ENCODE data around the gene KRT20.

KRT20 gene

DNA sequence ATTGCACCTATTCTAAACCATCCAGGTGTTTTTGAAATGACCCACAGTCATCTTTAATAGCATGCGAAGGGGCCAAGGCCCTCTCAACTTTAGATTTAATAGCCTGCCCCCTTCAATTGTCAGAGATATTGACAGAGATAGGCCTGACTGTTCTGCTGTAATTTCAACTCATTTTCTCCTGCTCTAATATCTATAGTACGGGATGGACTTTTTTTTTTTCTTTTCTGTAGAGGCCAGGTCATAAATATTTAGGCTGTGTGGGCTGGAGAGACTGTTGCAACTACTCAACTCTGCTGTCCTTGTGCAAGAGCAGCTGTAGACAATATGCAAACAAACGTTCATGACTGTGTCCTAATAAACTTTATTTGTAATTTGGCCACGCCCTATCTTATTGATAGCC is 24.7 kb upstream of the KRT20 start:
- no peak overlapping the region for H3K9ac ChIP-seq

GRCh38 chr17:40909351-40909750 is 24.3 kb upstream of the KRT20 start:
- TF ChIP-seq CTCF (conservative IDR thresholded peaks at IDR 0.05; ENCODE audit: low read depth, low read length): peak; percentile 94
- Histone ChIP-seq H3K9ac (no peak overlapping the region), H3K36me3 (ENCODE audit: insufficient read depth) (no peaks in the 10 kb centered on the region), H3K27me3 (ENCODE audit: insufficient read depth, low read depth) (no peaks in the 10 kb centered on the region), H2AFZ (ENCODE audit: low read depth) (no peak overlapping the region), H3K79me2 (ENCODE audit: insufficient read depth, low read depth) (no peaks in the 10 kb centered on the region), H3K4me1 (ENCODE audit: low read depth, poor library complexity, severe bottlenecking) (no peaks in the 10 kb centered on the region), H4K20me1 (ENCODE audit: insufficient read depth) (no peaks in the 10 kb centered on the region), H3K27ac (no peak overlapping the region), H3K4me2 (no peak overlapping the region), H3K4me3 (IDR thresholded peaks at IDR 0.05; ENCODE audit: insufficient read depth, low read depth, low read length) (no peak overlapping the region)

More for the DNA sequence above, 24.7 kb upstream of the KRT20 start:
- H3K27me3 ChIP-seq (ENCODE audit: insufficient read depth, low read depth): no peaks in the 10 kb centered on the region
- no peak overlapping the region for H3K4me2 ChIP-seq
- H4K20me1 ChIP-seq (ENCODE audit: insufficient read depth): no peaks in the 10 kb centered on the region
- H3K27ac ChIP-seq: no peak overlapping the region
- no peaks in the 10 kb centered on the region for H3K4me1 ChIP-seq (ENCODE audit: low read depth, poor library complexity, severe bottlenecking)
- no peak overlapping the region for H3K4me3 ChIP-seq (IDR thresholded peaks at IDR 0.05; ENCODE audit: insufficient read depth, low read depth, low read length)
- no peak overlapping the region for H2AFZ ChIP-seq (ENCODE audit: low read depth)
- TF ChIP-seq CTCF (conservative IDR thresholded peaks at IDR 0.05; ENCODE audit: low read depth, low read length): no peak
- no peaks in the 10 kb centered on the region for H3K79me2 ChIP-seq (ENCODE audit: insufficient read depth, low read depth)
- no peaks in the 10 kb centered on the region for H3K36me3 ChIP-seq (ENCODE audit: insufficient read depth)

DNA sequence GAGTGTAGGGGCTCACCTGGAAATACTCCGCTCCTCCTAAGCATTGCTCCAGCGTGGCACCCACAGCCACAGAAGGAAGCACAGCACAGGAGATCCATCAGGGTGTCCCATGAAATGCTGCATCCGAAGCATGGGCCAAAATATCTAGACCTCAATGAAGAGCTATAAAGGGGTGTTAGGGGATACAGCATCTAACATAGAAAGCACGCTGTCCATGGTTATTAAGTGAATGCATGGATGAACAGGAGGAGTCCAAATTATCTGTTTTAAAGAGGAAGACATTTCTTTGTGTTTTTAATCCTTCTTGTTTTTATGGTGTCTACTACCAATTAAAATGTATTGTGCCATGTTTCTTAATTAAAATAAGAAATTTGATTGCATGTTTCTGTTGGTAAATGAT is 21.6 kb upstream of the KRT20 start:
- Histone ChIP-seq H3K9ac (no peak overlapping the region), H3K27me3 (ENCODE audit: insufficient read depth, low read depth) (no peaks in the 10 kb centered on the region), H3K4me2 (no peak overlapping the region), H3K79me2 (ENCODE audit: insufficient read depth, low read depth) (no peaks in the 10 kb centered on the region), H3K27ac (no peak overlapping the region), H3K4me1 (ENCODE audit: low read depth, poor library complexity, severe bottlenecking) (no peaks in the 10 kb centered on the region), H3K36me3 (ENCODE audit: insufficient read depth) (no peaks in the 10 kb centered on the region), H4K20me1 (ENCODE audit: insufficient read depth) (no peaks in the 10 kb centered on the region), H3K4me3 (IDR thresholded peaks at IDR 0.05; ENCODE audit: insufficient read depth, low read depth, low read length) (no peak overlapping the region), H2AFZ (ENCODE audit: low read depth) (no peak overlapping the region)
- TF ChIP-seq CTCF (conservative IDR thresholded peaks at IDR 0.05; ENCODE audit: low read depth, low read length): no peak

DNA sequence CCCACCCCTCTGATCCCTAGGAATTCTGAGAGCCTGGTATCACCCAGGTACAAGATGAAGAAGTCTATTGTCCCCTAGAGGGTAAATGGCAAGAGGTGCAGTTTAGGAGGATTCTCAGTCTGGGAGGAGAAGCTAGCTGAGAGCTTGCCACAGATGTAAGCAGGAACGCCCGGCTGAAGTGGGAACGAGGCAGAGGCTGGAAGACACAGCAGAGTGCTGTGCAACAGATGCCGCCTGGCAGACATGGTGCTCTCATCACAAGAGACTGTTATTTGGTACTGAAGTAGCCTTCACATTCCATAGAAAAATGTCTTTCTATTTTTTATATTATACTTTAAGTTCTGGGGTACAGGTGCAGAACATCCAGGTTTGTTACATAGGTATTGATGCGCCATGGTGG is 20.3 kb upstream of the KRT20 start:
- Histone ChIP-seq H3K4me2 (no peak overlapping the region), H3K36me3 (ENCODE audit: insufficient read depth) (no peaks in the 10 kb centered on the region), H2AFZ (ENCODE audit: low read depth) (no peak overlapping the region), H3K4me1 (ENCODE audit: low read depth, poor library complexity, severe bottlenecking) (no peaks in the 10 kb centered on the region), H3K4me3 (IDR thresholded peaks at IDR 0.05; ENCODE audit: insufficient read depth, low read depth, low read length) (no peak overlapping the region), H3K9ac (no peak overlapping the region), H4K20me1 (ENCODE audit: insufficient read depth) (no peaks in the 10 kb centered on the region), H3K27me3 (ENCODE audit: insufficient read depth, low read depth) (no peaks in the 10 kb centered on the region), H3K79me2 (ENCODE audit: insufficient read depth, low read depth) (no peaks in the 10 kb centered on the region), H3K27ac (no peak overlapping the region)
- TF ChIP-seq CTCF (conservative IDR thresholded peaks at IDR 0.05; ENCODE audit: low read depth, low read length): no peak

Data from KMS-11 (cell line).